Neural progenitor cell (in vitro differentiated cells): ENCODE results near the gene TFDP1. TPM values are rescaled to one million over a fixed set of nuclear protein-coding genes. Genes with fewer than 3 reads are reported as not detected.

ENCODE experiments used
- DNase-seq: peaks from one replicate; pipeline ENCODE4 v3.0.0-alpha.2; 2016; ENCODE audit warnings: low spot score
- H2AFZ ChIP-seq: fragments of 200-600 bp; sonication (generic); replicated peaks from 2 replicates; pipeline ENCODE4 v1.6.1; 2016; ENCODE audit warnings: antibody characterized with exemption
- H3F3A ChIP-seq: fragments of 200-600 bp; sonication (generic); 2 replicates; pipeline ENCODE4 v1.6.1; 2016; ENCODE audit warnings: antibody characterized with exemption, low read depth
- H3K27ac ChIP-seq: fragments of 200-600 bp; sonication (generic); 2 replicates; pipeline ENCODE4 v1.5.1; 2016; ENCODE audit warnings: mild to moderate bottlenecking
- H3K27me3 ChIP-seq: fragments of 200-600 bp; sonication (generic); 2 replicates; pipeline ENCODE4 v1.6.1; 2016; ENCODE audit warnings: mild to moderate bottlenecking, moderate library complexity
- H3K36me3 ChIP-seq: fragments of 200-600 bp; sonication (generic); 2 replicates; pipeline ENCODE4 v1.5.1; 2016
- H3K4me1 ChIP-seq: fragments of 200-600 bp; sonication (generic); 2 replicates; pipeline ENCODE4 v1.6.1; 2016; ENCODE audit warnings: mixed run types
- H3K4me2 ChIP-seq: fragments of 200-600 bp; sonication (generic); 2 replicates; pipeline ENCODE4 v1.6.1; 2016
- H3K4me3 ChIP-seq: fragments of 200-600 bp; sonication (generic); 2 replicates; pipeline ENCODE4 v1.5.1; 2016
- H3K79me2 ChIP-seq: fragments of 200-600 bp; sonication (generic); 2 replicates; pipeline ENCODE4 v1.6.1; 2016; ENCODE audit warnings: low read depth
- H3K9ac ChIP-seq: fragments of 200-600 bp; sonication (generic); 2 replicates; pipeline ENCODE4 v1.6.1; 2016
- H3K9me3 ChIP-seq: fragments of 200-600 bp; sonication (generic); 2 replicates; pipeline ENCODE4 v1.5.1; 2016; ENCODE audit warnings: low read depth
- H4K20me1 ChIP-seq: fragments of 200-600 bp; sonication (generic); 2 replicates; pipeline ENCODE4 v1.6.1; 2016; ENCODE audit warnings: low read depth
- H3K27ac Mint-ChIP-seq: 3 replicates; pipeline ENCODE4 v1.8.0; 2021; ENCODE audit warnings: mixed read lengths
- H3K27me3 Mint-ChIP-seq: 2 replicates; pipeline ENCODE4 v1.8.0; 2022; ENCODE audit warnings: low read depth, mild to moderate bottlenecking, inconsistent platforms, moderate library complexity, mixed read lengths; ENCODE audit not compliant: insufficient read depth
- H3K36me3 Mint-ChIP-seq: 3 replicates; pipeline ENCODE4 v1.8.0; 2021; ENCODE audit warnings: mixed read lengths
- H3K4me1 Mint-ChIP-seq: 3 replicates; pipeline ENCODE4 v1.8.0; 2021; ENCODE audit warnings: mixed read lengths
- H3K4me3 Mint-ChIP-seq: 3 replicates; pipeline ENCODE4 v1.8.0; 2021; ENCODE audit warnings: mild to moderate bottlenecking, moderate library complexity, mixed read lengths
- H3K9me3 Mint-ChIP-seq: 3 replicates; pipeline ENCODE4 v1.8.0; 2020; ENCODE audit warnings: mixed read lengths
- EZH2 ChIP-seq: fragments of 200-600 bp; sonication (generic); IDR thresholded peaks from 2 replicates; pipeline ENCODE4 v1.6.1; 2017; ENCODE audit warnings: antibody characterized with exemption, mild to moderate bottlenecking, moderate library complexity
- EZH2phosphoT487 ChIP-seq: fragments of 200-600 bp; sonication (generic); IDR thresholded peaks from 2 replicates; pipeline ENCODE4 v1.6.1; 2017; ENCODE audit warnings: antibody characterized with exemption
- total RNA-seq: library from RNA; depleted of rRNA; stranded (reverse); fragments of >200 nt; gene quantifications from 2 replicates; pipeline ENCODE4 v1.2.3, GENCODE V29; 2015; ENCODE audit warnings: low replicate concordance
- TF ChIP-seq, protein P1 (sequence below): fragments of 200-600 bp; sonication (generic); IDR thresholded peaks from 2 replicates; pipeline ENCODE4 v1.5.1; 2017; ENCODE audit warnings: antibody characterized with exemption, mild to moderate bottlenecking

TFDP1 gene
- total RNA-seq, 1 donor from 2014 or later = 88.6 TPM

- Histone ChIP-seq H3K4me3 (no peak overlapping the region), H4K20me1 (no peaks in the 10 kb centered on the region), H3K27ac (no peak overlapping the region), H3K4me2 (no peak overlapping the region), H2AFZ (no peak overlapping the region), H3K79me2 (no peaks in the 10 kb centered on the region), H3K4me1 (no peaks in the 10 kb centered on the region), H3K36me3 (no peaks in the 10 kb centered on the region), H3K9ac (no peak overlapping the region), H3K27me3 (no peaks in the 10 kb centered on the region), H3F3A (no peaks in the 10 kb centered on the region), H3K9me3 (no peaks in the 10 kb centered on the region)
- Mint-ChIP-seq H3K36me3 (no peaks in the 10 kb centered on the region), H3K4me3 (no peak overlapping the region), H3K27ac (no peak overlapping the region), H3K9me3 (no peaks in the 10 kb centered on the region), H3K27me3 (peaks cover 11% of the 10 kb centered on the region), H3K4me1 (peaks cover 7% of the 10 kb centered on the region)
- TF ChIP-seq, protein P1, sequence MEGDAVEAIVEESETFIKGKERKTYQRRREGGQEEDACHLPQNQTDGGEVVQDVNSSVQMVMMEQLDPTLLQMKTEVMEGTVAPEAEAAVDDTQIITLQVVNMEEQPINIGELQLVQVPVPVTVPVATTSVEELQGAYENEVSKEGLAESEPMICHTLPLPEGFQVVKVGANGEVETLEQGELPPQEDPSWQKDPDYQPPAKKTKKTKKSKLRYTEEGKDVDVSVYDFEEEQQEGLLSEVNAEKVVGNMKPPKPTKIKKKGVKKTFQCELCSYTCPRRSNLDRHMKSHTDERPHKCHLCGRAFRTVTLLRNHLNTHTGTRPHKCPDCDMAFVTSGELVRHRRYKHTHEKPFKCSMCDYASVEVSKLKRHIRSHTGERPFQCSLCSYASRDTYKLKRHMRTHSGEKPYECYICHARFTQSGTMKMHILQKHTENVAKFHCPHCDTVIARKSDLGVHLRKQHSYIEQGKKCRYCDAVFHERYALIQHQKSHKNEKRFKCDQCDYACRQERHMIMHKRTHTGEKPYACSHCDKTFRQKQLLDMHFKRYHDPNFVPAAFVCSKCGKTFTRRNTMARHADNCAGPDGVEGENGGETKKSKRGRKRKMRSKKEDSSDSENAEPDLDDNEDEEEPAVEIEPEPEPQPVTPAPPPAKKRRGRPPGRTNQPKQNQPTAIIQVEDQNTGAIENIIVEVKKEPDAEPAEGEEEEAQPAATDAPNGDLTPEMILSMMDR = no peak
- TF ChIP-seq EZH2 = no peak
- no peak for TF ChIP-seq EZH2phosphoT487
- no peak for DNase-seq
Observed at GRCh38 chr13:113559901-113560644, 24.5 kb upstream of the TFDP1 start.

DNA sequence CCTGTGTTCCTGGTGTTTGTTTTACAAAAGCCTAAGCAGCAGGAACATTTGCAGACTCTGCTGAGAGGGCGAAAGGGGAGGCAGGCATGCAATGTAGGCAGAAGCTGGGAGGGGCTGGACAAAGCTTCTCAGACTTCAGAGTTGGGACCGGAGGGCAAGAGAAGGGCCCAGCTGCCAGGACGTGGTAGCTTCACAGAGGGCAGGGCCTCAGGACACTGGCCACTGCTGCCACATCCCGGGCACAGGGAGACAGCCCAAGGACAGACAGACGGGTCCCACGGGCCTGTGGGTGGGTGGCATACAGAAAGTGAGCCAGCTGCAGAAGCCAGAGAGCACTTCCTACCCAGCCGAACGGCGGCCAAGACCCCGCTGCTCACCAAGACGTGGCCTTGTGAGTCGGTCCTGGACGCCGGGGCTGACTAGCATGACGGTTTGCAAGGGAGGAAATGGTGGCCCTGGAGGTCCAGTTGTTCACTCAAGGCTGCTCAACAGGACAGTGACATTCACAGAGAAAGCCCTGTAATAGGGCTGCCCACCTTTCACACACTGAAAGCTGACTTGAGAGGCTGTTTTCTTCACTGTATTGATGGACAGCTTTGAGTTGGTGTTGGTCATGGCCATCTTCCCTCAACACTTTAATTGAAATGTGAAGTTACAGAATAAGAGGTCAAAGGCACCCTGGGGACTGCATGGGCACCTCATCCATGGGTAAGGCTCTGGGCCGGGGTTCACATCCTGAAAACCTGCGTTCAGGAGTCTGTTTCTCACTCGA lies 23.7 kb upstream of the TFDP1 start:
- Mint-ChIP-seq H3K4me1 (peaks cover 7% of the 10 kb centered on the region), H3K9me3 (no peaks in the 10 kb centered on the region), H3K27ac (no peak overlapping the region), H3K36me3 (no peaks in the 10 kb centered on the region), H3K4me3 (no peak overlapping the region), H3K27me3 (peaks cover 11% of the 10 kb centered on the region)
- no peak overlapping the region for H2AFZ ChIP-seq
- no peak overlapping the region for H3K4me3 ChIP-seq
- H3K79me2 ChIP-seq = no peaks in the 10 kb centered on the region
- no peaks in the 10 kb centered on the region for H4K20me1 ChIP-seq
- H3K27ac ChIP-seq = no peak overlapping the region
- no peaks in the 10 kb centered on the region for H3K9me3 ChIP-seq
- no peak overlapping the region for H3K4me2 ChIP-seq
- H3F3A ChIP-seq = no peaks in the 10 kb centered on the region
- H3K27me3 ChIP-seq = no peaks in the 10 kb centered on the region
- no peak for DNase-seq
- TF ChIP-seq, protein P1 = no peak
- TF ChIP-seq EZH2phosphoT487 = no peak
- no peak for TF ChIP-seq EZH2
- H3K9ac ChIP-seq = no peak overlapping the region
- no peaks in the 10 kb centered on the region for H3K4me1 ChIP-seq
- H3K36me3 ChIP-seq = no peaks in the 10 kb centered on the region

- H3K9me3 Mint-ChIP-seq = no peaks in the 10 kb centered on the region
- Histone ChIP-seq H3K4me1 (no peaks in the 10 kb centered on the region), H4K20me1 (no peaks in the 10 kb centered on the region), H3K4me2 (no peak overlapping the region), H3K4me3 (no peak overlapping the region), H3K36me3 (no peaks in the 10 kb centered on the region), H3K27me3 (no peaks in the 10 kb centered on the region), H3K27ac (no peak overlapping the region), H3K9me3 (no peaks in the 10 kb centered on the region), H3K79me2 (no peaks in the 10 kb centered on the region), H2AFZ (no peak overlapping the region), H3F3A (no peaks in the 10 kb centered on the region), H3K9ac (no peak overlapping the region)
- H3K36me3 Mint-ChIP-seq = no peaks in the 10 kb centered on the region
- H3K27me3 Mint-ChIP-seq = peaks cover 12% of the 10 kb centered on the region
- H3K27ac Mint-ChIP-seq = no peak overlapping the region
- peaks cover 7% of the 10 kb centered on the region for H3K4me1 Mint-ChIP-seq
- no peak for DNase-seq
- no peak for TF ChIP-seq EZH2phosphoT487
- TF ChIP-seq, protein P1 = no peak
- no peak for TF ChIP-seq EZH2
- no peak overlapping the region for H3K4me3 Mint-ChIP-seq
Observed at GRCh38 chr13:113561417-113562084, 23.0 kb upstream of the TFDP1 start.
